ENCODE measurements around the gene GPD1L. TPM values are rescaled to one million over a fixed set of nuclear protein-coding genes. Genes with fewer than 3 reads are reported as not detected.

Gene GPD1L
- total RNA-seq, 1 experiment from 2014 or later: 9.3 TPM

DNA sequence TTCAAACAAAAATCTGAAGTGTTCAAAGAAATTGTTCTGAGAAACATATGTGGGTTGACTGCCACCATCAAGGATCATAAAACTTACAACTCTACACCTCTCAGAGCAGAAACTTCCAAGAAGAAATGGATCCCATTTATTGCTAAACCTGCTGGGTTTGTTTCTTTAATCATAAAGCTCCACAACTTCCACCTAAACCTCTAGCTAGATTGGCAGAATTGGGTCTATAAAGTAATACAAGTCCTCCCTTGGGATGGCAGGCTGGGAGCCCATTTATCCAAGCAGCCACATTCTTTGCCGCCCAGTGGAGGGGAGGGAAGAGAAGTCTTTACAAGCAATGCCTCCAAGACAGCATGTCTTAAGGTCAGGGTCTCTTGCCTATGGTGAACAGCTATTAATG, 91.6 kb downstream of the GPD1L start:
- H3K36me3 Mint-ChIP-seq (ENCODE audit: insufficient read depth, unreplicated experiment): no peaks in the 10 kb centered on the region
- BruUV-seq (replicated peaks): no TSS peak
- intact Hi-C loops (cut with micrococcal nuclease; ENCODE audit: unreplicated experiment): no loop called here
- no peak for DNase-seq
- H3K9me3 Mint-ChIP-seq (ENCODE audit: unreplicated experiment): no peaks in the 10 kb centered on the region
- no peaks in the 10 kb centered on the region for H3K4me1 Mint-ChIP-seq (ENCODE audit: low read depth, unreplicated experiment)
- no peaks in the 10 kb centered on the region for H3K36me3 ChIP-seq (ENCODE audit: control insufficient read depth, insufficient read depth, low read length)
- H3K27me3 Mint-ChIP-seq (ENCODE audit: insufficient read depth, unreplicated experiment): no peaks in the 10 kb centered on the region
- H3K4me3 ChIP-seq (ENCODE audit: low read depth, low read length): no peak overlapping the region
- TF ChIP-seq, protein P1, sequence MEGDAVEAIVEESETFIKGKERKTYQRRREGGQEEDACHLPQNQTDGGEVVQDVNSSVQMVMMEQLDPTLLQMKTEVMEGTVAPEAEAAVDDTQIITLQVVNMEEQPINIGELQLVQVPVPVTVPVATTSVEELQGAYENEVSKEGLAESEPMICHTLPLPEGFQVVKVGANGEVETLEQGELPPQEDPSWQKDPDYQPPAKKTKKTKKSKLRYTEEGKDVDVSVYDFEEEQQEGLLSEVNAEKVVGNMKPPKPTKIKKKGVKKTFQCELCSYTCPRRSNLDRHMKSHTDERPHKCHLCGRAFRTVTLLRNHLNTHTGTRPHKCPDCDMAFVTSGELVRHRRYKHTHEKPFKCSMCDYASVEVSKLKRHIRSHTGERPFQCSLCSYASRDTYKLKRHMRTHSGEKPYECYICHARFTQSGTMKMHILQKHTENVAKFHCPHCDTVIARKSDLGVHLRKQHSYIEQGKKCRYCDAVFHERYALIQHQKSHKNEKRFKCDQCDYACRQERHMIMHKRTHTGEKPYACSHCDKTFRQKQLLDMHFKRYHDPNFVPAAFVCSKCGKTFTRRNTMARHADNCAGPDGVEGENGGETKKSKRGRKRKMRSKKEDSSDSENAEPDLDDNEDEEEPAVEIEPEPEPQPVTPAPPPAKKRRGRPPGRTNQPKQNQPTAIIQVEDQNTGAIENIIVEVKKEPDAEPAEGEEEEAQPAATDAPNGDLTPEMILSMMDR (IDR thresholded peaks at IDR 0.05; ENCODE audit: insufficient read depth in 1 of 2, low read depth in 1 of 2, low read length in 1 of 2, severe bottlenecking in 1 of 2, unreplicated experiment in 1 of 2): no peak
- no peaks in the 10 kb centered on the region for H3K27me3 ChIP-seq (replicated peaks; ENCODE audit: control insufficient read depth, insufficient read depth, low read length)
- ChIA-PET POLR2A (no interaction called here), CTCF (no interaction called here)
- H3K4me3 Mint-ChIP-seq (ENCODE audit: unreplicated experiment): no peak overlapping the region
- H3K9me3 ChIP-seq: no peaks in the 10 kb centered on the region
- no peaks in the 10 kb centered on the region for H3K4me1 ChIP-seq
- H3K27ac Mint-ChIP-seq (ENCODE audit: unreplicated experiment): no peak overlapping the region

DNA sequence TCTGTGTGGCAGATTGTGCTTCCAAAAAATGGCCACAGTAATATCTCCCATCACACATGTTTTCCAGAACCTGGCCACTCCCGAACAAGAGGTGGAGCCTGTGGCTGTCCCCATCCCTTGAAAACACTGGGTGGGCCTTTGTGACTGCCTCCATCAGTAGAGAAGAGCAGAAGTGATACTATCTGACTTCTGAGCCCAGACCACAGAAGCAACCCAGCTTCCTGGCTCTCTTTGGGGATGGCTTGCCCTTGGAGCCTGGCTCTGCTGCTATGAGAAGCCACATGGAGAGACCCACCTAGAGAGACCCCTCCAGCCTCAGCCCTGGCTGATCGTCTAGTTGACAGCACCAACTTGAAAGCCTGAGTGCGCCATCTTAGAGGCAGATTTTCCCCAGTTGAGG, 92.3 kb downstream of the GPD1L start:
- TF ChIP-seq, protein P1 (IDR thresholded peaks at IDR 0.05; ENCODE audit: insufficient read depth in 1 of 2, low read depth in 1 of 2, low read length in 1 of 2, severe bottlenecking in 1 of 2, unreplicated experiment in 1 of 2): no peak
- ChIA-PET POLR2A (no interaction called here), CTCF (no interaction called here)
- Mint-ChIP-seq H3K27me3 (ENCODE audit: insufficient read depth, unreplicated experiment) (no peaks in the 10 kb centered on the region), H3K4me3 (ENCODE audit: unreplicated experiment) (no peak overlapping the region), H3K4me1 (ENCODE audit: low read depth, unreplicated experiment) (peaks cover 4% of the 10 kb centered on the region), H3K9me3 (ENCODE audit: unreplicated experiment) (no peaks in the 10 kb centered on the region), H3K27ac (ENCODE audit: unreplicated experiment) (no peak overlapping the region), H3K36me3 (ENCODE audit: insufficient read depth, unreplicated experiment) (no peaks in the 10 kb centered on the region)
- Histone ChIP-seq H3K36me3 (ENCODE audit: control insufficient read depth, insufficient read depth, low read length) (no peaks in the 10 kb centered on the region), H3K9me3 (no peaks in the 10 kb centered on the region), H3K27me3 (replicated peaks; ENCODE audit: control insufficient read depth, insufficient read depth, low read length) (no peaks in the 10 kb centered on the region), H3K4me1 (peaks cover 1% of the 10 kb centered on the region; the same call in 1 of the 2 replicates), H3K4me3 (ENCODE audit: low read depth, low read length) (no peak overlapping the region)
- DNase-seq: no peak
- no TSS peak for BruUV-seq (replicated peaks)
- intact Hi-C loops (cut with micrococcal nuclease; ENCODE audit: unreplicated experiment): no loop called here

DNA sequence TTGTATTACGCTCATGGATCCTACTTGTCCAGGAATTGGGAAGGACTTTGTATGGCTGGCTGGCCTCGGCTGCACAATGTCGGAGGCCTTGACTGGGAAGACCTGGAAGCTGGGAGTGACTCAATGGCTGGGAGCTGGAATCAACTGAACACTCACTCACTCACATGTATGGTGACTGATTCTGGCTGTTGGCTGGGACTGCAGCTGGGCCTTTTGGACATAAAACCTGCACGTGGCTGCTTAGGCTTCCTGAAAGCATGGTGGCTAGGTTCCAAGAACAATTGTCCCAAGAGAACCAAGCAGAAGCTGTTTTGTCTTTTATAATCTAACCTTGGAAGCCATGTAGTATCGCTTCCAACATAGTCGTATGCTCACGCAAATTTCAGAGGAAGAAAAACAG, 94.1 kb downstream of the GPD1L start:
- TF ChIP-seq, protein P1 (IDR thresholded peaks at IDR 0.05; ENCODE audit: insufficient read depth in 1 of 2, low read depth in 1 of 2, low read length in 1 of 2, severe bottlenecking in 1 of 2, unreplicated experiment in 1 of 2): no peak
- POLR2A ChIA-PET: no interaction called here
- Histone ChIP-seq H3K9me3 (no peaks in the 10 kb centered on the region), H3K4me3 (ENCODE audit: low read depth, low read length) (no peak overlapping the region), H3K27me3 (replicated peaks; ENCODE audit: control insufficient read depth, insufficient read depth, low read length) (no peaks in the 10 kb centered on the region), H3K4me1 (peaks cover 7% of the 10 kb centered on the region; the same call in 1 of the 2 replicates), H3K36me3 (ENCODE audit: control insufficient read depth, insufficient read depth, low read length) (no peaks in the 10 kb centered on the region)
- intact Hi-C loops (cut with micrococcal nuclease; ENCODE audit: unreplicated experiment): no loop called here
- Mint-ChIP-seq H3K9me3 (ENCODE audit: unreplicated experiment) (no peaks in the 10 kb centered on the region), H3K27me3 (ENCODE audit: insufficient read depth, unreplicated experiment) (no peaks in the 10 kb centered on the region), H3K4me1 (ENCODE audit: low read depth, unreplicated experiment) (peaks cover 10% of the 10 kb centered on the region), H3K4me3 (ENCODE audit: unreplicated experiment) (no peak overlapping the region), H3K27ac (ENCODE audit: unreplicated experiment) (no peak overlapping the region), H3K36me3 (ENCODE audit: insufficient read depth, unreplicated experiment) (no peaks in the 10 kb centered on the region)
- CTCF ChIA-PET: no interaction called here
- no TSS peak for BruUV-seq (replicated peaks)
- DNase-seq: no peak

Measured in Caco-2 (cell line).